Fibroblast of villous mesenchyme (primary cell): ENCODE measurements around the gene TRIP4. TPM values are rescaled to one million over a fixed set of nuclear protein-coding genes. Genes with fewer than 3 reads are reported as not detected.
"Not testable (repeated sequence)": the region's sequence is repeated elsewhere in the genome, so short reads cannot be mapped to it uniquely, and the experiment has no call there.

Experiments used
- DNase-seq: peaks from one replicate; pipeline ENCODE4 v3.0.0-alpha.2; 2010; ENCODE audit warnings: low read depth
- H3K4me3 ChIP-seq: 2 replicates; pipeline ENCODE4 v1.5.1; 2011; ENCODE audit warnings: low read depth, mild to moderate bottlenecking, low read length
- CTCF ChIP-seq: IDR thresholded peaks from 2 replicates; pipeline ENCODE4 v1.5.1; 2012; ENCODE audit warnings: low read depth, mild to moderate bottlenecking, low read length; ENCODE audit not compliant: insufficient read depth
- total RNA-seq: library from RNA; depleted of rRNA; stranded (reverse); fragments of >200 nt; gene quantifications from 2 replicates; pipeline ENCODE4 v1.2.3, GENCODE V29; 2012

TRIP4 gene
- total RNA-seq, 1 donor, result 10.8 TPM

DNA sequence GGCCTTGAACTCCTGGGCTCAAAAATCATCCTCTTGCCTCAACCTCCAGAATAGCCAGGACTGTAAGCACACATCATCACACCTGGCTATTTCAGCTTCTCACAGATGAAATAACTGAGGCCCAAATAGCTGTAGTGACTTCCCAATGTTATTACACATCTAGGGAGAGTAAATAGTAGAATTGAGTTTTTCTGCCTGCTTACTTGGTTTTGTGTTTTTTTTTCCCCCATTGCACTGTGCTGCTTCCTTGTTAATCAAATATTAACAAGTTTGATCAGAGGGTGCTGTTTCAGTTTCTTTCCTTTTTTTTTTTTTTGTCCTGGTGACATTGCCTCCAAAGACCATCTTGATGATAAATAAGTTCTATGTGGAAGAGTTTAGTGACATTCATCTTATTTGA, 96.1 kb downstream of the TRIP4 start:
- no peak overlapping the region for H3K4me3 ChIP-seq
- TF ChIP-seq CTCF, result no peak
- no peak for DNase-seq

DNA sequence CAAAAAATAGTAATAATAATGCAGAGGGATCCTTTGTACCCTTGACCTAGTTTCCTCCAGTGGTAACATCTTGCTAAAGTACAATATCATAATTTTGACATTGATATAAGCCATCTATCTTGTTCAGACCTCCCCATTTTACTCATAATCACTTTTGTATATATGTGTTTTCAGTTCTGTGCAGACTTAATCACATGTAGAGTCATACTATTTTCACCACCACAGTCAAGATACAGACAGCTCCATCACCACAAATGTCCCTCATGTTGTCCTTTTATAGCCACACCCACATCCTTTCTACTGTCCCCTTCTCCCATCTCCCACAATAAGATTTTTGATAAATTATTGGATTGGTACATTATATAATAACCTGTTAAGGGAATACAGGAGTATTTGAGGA, 98.2 kb downstream of the TRIP4 start:
- no peak overlapping the region for H3K4me3 ChIP-seq
- no peak for DNase-seq
- TF ChIP-seq CTCF, result no peak

- peak; percentile 48 for DNase-seq
- no peak overlapping the region for H3K4me3 ChIP-seq
- no peak for TF ChIP-seq CTCF
Observed at GRCh38 chr15:64490598-64491259, 103.1 kb downstream of the TRIP4 start.

GRCh38 chr15:64493641-64494040, 106.0 kb downstream of the TRIP4 start:
- TF ChIP-seq CTCF, result no peak
- DNase-seq, result no peak
- H3K4me3 ChIP-seq, result no peak overlapping the region

GRCh38 chr15:64495968-64496367, 108.3 kb downstream of the TRIP4 start:
- not testable (repeated sequence) for H3K4me3 ChIP-seq, DNase-seq

DNA sequence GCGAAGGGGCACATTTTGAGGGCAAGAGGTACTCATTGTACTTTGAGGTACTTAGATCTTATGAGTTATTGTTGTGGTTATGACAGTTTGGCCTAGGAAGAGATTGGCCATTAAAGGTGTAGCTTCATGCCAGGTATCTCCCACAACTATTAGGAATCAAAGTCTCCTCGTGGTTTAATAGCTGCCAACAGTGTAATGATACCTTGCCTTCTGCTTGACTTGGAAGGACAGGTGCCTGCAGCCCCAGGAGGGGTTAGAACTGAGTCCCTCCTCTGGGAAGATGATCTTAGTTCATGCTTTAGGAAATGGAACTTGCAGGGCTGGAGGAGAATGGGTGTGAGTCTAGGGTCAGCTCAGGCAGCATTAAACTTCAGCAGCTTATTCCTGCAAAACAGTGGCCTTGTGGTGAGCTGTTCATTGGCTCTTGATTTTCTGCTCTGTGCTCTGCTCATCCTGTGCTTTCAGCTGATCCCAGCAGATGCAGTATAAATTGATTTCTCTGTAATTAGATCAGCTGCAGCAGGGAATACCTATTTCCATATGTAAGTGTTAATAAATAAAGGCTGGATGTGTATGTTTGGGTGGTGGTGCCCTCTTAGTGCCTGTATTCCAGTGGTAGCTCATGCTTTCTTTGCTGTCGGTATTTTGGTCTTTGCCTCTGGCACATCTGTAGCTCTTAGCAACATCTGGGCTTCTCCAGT, 113.2 kb downstream of the TRIP4 start:
- no peak overlapping the region for H3K4me3 ChIP-seq
- TF ChIP-seq CTCF, result no peak
- DNase-seq, result no peak

GRCh38 chr15:64501396-64501715, 113.7 kb downstream of the TRIP4 start:
- H3K4me3 ChIP-seq, result no peak overlapping the region
- no peak for TF ChIP-seq CTCF
- DNase-seq, result no peak
